Measurements from ENCODE around the gene PAM16.
A peak's percentile ranks its signal among the peaks of the same experiment; 100 is the strongest.

PAM16 gene

GRCh38 chr16:4307215-4308037 is 43.7 kb downstream of the PAM16 start (continued):
- TF ChIP-seq ZNF112 (tag by site-specific recombination; IDR thresholded peaks at IDR 0.05), result no peak
- TF ChIP-seq ZNF391 (tag by site-specific recombination; IDR thresholded peaks at IDR 0.05; ENCODE audit: borderline replicate concordance, low read depth), result no peak
- no peak for TF ChIP-seq ZNF837 (tag by site-specific recombination; IDR thresholded peaks at IDR 0.05)
- no peak for TF ChIP-seq ZNF239 (tag by site-specific recombination; IDR thresholded peaks at IDR 0.05)
- TF ChIP-seq ZNF544 (tag by site-specific recombination; IDR thresholded peaks at IDR 0.05), result no peak
- no peak for TF ChIP-seq SALL2 (tag by site-specific recombination; IDR thresholded peaks at IDR 0.05; ENCODE audit: borderline replicate concordance)
- no peak for TF ChIP-seq ZNF157 (tag by site-specific recombination; IDR thresholded peaks at IDR 0.05)
- TF ChIP-seq BCL11B (tag by site-specific recombination; IDR thresholded peaks at IDR 0.05; ENCODE audit: low read depth), result no peak
- no peak for TF ChIP-seq ZSCAN4 (tag by site-specific recombination; IDR thresholded peaks at IDR 0.05)
- no peak for TF ChIP-seq ZNF777 (tag by site-specific recombination; IDR thresholded peaks at IDR 0.05; ENCODE audit: borderline replicate concordance)
- peak; percentile 75 for TF ChIP-seq PATZ1 (tag by site-specific recombination; IDR thresholded peaks at IDR 0.05)
- TF ChIP-seq ZNF274 (IDR thresholded peaks at IDR 0.05; ENCODE audit: low read length), result no peak
- no peak for TF ChIP-seq ZNF274 (tag by site-specific recombination; IDR thresholded peaks at IDR 0.05; ENCODE audit: borderline replicate concordance)
- TF ChIP-seq ZNF747 (tag by site-specific recombination; IDR thresholded peaks at IDR 0.05), result no peak
- TF ChIP-seq ZNF530 (tag by site-specific recombination; IDR thresholded peaks at IDR 0.05; ENCODE audit: low read depth), result no peak
- no peak for TF ChIP-seq ZNF549 (tag by site-specific recombination; IDR thresholded peaks at IDR 0.05)
- TF ChIP-seq ZNF302 (tag by site-specific recombination; IDR thresholded peaks at IDR 0.05; ENCODE audit: low read depth), result no peak
- no peak for TF ChIP-seq ZBTB8A (tag by site-specific recombination; IDR thresholded peaks at IDR 0.05)
- TF ChIP-seq KLF7 (tag by site-specific recombination; IDR thresholded peaks at IDR 0.05; ENCODE audit: borderline replicate concordance), result no peak
- no peak for TF ChIP-seq ZNF571 (tag by site-specific recombination; IDR thresholded peaks at IDR 0.05)
- TF ChIP-seq ZNF768 (tag by site-specific recombination; IDR thresholded peaks at IDR 0.05), result no peak
- TF ChIP-seq GFI1B (tag by site-specific recombination; IDR thresholded peaks at IDR 0.05), result no peak
- no peak for TF ChIP-seq ZNF214 (tag by site-specific recombination; IDR thresholded peaks at IDR 0.05; ENCODE audit: borderline replicate concordance)
- TF ChIP-seq ZNF404 (tag by site-specific recombination; IDR thresholded peaks at IDR 0.05), result no peak
- no peak for TF ChIP-seq ZNF426 (tag by site-specific recombination; IDR thresholded peaks at IDR 0.05)
- TF ChIP-seq ZNF639 (tag by site-specific recombination; IDR thresholded peaks at IDR 0.05), result no peak
- TF ChIP-seq SETDB1 (IDR thresholded peaks at IDR 0.05; ENCODE audit: insufficient read length, low read length), result no peak
- TF ChIP-seq ZNF658 (tag by site-specific recombination; IDR thresholded peaks at IDR 0.05), result no peak
- 0 out of 2 replicates have a peak, but pooled peaks have one; percentile 20 for TF ChIP-seq ZNF341 (tag by site-specific recombination; IDR thresholded peaks at IDR 0.05; ENCODE audit: low read depth)
- no peak for TF ChIP-seq ZNF48 (tag by site-specific recombination; IDR thresholded peaks at IDR 0.05)
- TF ChIP-seq ZNF701 (tag by site-specific recombination; IDR thresholded peaks at IDR 0.05), result no peak
- no peak for TF ChIP-seq ZNF664 (tag by site-specific recombination; IDR thresholded peaks at IDR 0.05)
- no peak for TF ChIP-seq IKZF3 (tag by site-specific recombination; IDR thresholded peaks at IDR 0.05)
- no peak for TF ChIP-seq ZFP37 (tag by site-specific recombination; IDR thresholded peaks at IDR 0.05)
- TF ChIP-seq ZNF558 (tag by site-specific recombination; IDR thresholded peaks at IDR 0.05), result no peak
- TF ChIP-seq ZNF843 (tag by site-specific recombination; IDR thresholded peaks at IDR 0.05), result no peak
- peak; percentile 90 for TF ChIP-seq KLF17 (tag by site-specific recombination; IDR thresholded peaks at IDR 0.05)
